ENCODE results near the gene DNAJA3.

DNA sequence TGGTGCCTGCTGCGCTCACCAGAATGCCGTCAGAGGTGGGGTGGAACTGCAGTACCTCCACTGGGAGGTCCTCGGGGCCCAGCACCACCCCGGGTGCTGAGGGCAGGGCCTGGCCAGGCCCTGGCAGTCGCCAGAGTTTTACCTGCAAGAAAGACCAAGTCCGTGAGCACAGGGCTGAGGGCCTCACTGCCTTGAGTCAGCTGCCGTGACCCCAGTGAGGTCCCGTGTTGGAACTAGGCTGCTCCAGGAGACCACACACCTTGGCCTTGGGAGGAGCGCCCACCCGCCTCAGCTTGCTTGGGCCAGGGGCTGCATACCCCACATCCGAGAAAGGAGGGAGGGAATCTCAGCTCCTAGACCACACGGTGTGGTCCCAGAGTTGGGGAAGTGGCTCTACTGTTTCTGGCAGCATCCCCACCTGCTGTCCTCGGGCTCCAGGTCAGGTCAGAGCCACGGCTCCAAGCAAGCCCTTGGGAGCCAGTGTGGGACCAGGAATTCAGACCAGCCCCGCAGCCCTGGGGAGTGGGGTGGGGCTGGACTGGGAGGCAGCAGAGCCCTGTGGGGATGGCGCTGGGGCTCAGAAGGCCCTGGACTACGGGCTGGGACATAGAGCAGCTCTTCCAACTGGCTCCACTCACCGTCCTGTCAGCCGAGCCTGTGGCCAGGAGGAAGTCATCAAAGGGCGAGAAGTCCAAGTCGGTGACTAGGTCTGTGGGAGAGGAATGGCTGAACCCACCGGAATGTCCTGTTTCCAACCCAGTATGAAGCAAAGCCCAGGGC lies 17.9 kb upstream of the DNAJA3 start:
- TF ChIP-seq, protein P1, sequence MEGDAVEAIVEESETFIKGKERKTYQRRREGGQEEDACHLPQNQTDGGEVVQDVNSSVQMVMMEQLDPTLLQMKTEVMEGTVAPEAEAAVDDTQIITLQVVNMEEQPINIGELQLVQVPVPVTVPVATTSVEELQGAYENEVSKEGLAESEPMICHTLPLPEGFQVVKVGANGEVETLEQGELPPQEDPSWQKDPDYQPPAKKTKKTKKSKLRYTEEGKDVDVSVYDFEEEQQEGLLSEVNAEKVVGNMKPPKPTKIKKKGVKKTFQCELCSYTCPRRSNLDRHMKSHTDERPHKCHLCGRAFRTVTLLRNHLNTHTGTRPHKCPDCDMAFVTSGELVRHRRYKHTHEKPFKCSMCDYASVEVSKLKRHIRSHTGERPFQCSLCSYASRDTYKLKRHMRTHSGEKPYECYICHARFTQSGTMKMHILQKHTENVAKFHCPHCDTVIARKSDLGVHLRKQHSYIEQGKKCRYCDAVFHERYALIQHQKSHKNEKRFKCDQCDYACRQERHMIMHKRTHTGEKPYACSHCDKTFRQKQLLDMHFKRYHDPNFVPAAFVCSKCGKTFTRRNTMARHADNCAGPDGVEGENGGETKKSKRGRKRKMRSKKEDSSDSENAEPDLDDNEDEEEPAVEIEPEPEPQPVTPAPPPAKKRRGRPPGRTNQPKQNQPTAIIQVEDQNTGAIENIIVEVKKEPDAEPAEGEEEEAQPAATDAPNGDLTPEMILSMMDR (IDR thresholded peaks at IDR 0.05) = no peak
- TF ChIP-seq POLR2A (IDR thresholded peaks at IDR 0.05) = no peak

Data from adrenal gland (tissue), 5 donors.